Measurements from ENCODE around the gene AIF1L.

- no peak for TF ChIP-seq CTCF (IDR thresholded peaks at IDR 0.05; ENCODE audit: poor library complexity)
- TF ChIP-seq EZH2 (IDR thresholded peaks at IDR 0.05; ENCODE audit: borderline replicate concordance) = no peak
Measured at GRCh38 chr9:131094015-131094414, 2.3 kb upstream of the AIF1L start.
